NCI-H1105 (cell line): ENCODE data around the gene ZNF580.

Experiments used
- DNase-seq: peaks from one replicate; lab custom pipeline; 2025; lab: John Stamatoyannopoulos, UW

ZNF580 gene

DNA sequence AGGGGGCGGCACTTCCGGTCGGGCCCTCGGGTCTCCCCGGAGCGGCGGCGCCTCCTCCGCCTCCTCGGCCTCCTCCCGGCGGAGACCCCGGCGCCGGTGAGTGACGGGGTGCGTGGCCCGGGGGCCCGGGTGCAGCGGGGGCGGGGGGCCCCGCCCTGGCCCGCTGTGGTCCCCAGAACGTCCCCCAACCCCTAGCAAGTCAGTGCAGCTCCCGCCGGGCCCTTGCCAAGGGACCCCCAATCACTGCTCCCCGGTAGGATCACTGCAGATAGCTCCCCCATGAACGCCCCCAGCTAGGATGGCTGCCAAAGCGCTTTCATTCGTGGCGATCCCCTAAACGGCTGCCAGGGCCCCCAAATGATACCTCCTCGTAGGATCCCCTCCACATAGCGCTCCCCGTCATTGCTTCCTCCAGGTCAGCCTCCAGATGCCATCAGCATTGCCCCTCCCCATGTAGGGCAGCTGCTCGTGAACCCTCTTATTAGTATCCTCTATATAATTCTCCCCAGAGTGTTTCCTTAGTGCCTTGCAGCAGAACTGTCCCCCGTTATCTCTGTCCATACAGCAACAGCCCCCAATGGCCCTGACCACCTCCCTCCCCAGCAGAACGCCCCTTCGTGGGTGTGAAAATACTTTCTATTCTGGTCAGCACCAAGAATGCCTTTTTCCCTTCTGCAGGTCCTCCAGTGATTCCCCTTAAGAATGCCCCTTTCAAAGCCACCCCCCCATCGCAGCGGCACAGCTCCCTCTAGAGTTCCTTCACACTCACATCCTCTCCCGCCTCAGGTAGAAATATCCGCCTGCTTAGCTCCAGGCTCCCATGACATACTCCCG, 34.9 kb upstream of the ZNF580 start, which contains the start of gene ZNF865:
Gene ZNF865, plus strand, starts transcription at position 11 of the 834 bp plus-strand sequence. CDS start 7,972 bp downstream, outside the sequence.
- DNase-seq, result peak; percentile 42

GRCh38 chr19:55606471-55606787, 34.4 kb upstream of the ZNF580 start:
- DNase-seq, result no peak

- DNase-seq, result no peak
Observed at GRCh38 chr19:55606817-55607216, 34.0 kb upstream of the ZNF580 start.

DNA sequence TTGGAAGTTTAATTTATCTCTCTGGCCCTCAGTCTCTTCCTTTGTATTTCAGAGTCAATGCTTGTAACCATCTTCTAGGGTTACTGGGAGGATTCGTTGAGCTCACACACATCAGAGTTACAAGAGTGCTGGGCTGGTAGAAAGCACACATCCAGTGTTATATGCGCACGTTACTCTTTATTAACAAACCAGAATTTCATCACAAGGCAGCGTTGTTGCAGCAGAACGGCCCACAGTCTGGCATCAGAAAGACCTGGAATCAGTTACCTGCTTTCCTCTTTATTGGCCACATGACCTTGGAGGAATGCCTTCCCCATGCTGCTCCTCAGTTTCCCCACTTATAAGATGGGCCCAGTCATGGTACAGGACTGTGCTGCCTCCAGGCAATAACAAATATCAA, 31.5 kb upstream of the ZNF580 start:
- no peak for DNase-seq

DNA sequence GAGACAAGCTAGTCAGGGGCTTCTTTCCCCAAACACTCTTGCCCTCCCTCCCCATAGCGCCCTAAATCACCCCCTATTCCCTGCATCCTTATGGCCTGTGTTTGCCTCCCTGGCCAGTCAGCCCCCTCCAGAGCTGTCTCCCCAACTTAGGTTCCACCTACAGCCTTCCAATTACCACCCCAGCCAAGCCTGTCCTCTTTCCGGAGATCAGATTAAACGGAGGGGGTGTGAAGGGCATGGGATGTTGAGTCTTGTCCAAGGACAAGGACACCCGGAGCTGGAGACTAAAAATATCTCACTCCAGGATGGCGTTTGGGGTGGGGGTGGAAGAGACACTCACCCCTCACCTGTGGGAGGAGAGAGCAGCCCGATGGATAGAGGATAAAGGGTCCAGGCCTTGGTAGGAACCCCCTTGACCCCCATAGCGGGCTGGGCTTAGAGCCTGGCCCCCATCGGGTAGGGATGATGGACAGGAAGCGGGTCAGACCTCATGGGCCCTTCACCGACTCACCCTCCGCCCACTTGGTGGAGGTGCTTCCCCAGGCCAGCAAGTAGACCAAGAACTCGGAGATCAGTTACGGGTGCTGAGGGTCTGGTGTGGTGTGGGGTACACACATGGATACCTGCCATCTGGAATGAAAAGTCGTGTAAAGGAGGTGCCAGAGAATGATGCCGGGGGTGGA, 29.4 kb upstream of the ZNF580 start:
- DNase-seq, result no peak

DNA sequence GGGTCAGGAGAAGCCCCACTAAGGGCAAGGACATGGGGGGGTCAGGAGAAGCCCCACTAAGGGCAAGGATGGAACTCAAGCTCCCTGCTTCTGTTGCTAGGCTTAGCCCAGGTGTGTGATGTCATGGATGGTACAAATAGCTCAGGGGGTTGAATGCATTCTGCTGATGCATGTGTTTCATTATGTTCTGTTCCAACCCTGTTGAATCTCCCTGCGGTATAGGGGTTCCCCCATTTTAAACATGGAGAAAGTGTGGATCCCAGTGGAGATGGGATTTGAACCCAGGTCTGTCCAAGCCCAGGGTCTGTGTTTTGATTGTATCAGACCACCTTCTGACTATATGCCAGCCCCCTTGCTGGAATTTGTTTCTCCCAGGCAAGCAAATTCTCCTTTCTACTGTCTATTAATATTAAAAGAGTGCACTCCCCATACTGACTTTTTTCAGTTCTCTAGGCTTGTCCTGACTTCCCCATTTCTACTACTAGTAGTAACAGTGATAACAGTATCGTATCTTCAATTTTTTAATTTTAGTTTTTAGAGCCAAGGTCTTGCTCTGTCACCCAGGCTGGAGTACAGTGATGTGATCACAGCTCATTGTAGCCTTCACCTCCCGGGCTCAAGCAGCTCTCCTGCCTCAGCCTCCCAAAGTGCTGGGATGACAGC, 28.7 kb upstream of the ZNF580 start:
- DNase-seq, result no peak

- DNase-seq, result no peak
Observed at GRCh38 chr19:55613396-55613795, 27.4 kb upstream of the ZNF580 start.

GRCh38 chr19:55613930-55614710, 26.7 kb upstream of the ZNF580 start:
- DNase-seq, result no peak

- DNase-seq, result no peak
Observed at GRCh38 chr19:55614711-55615542, 25.9 kb upstream of the ZNF580 start.

- DNase-seq, result no peak
Observed at GRCh38 chr19:55615543-55616394, 25.0 kb upstream of the ZNF580 start.

DNA sequence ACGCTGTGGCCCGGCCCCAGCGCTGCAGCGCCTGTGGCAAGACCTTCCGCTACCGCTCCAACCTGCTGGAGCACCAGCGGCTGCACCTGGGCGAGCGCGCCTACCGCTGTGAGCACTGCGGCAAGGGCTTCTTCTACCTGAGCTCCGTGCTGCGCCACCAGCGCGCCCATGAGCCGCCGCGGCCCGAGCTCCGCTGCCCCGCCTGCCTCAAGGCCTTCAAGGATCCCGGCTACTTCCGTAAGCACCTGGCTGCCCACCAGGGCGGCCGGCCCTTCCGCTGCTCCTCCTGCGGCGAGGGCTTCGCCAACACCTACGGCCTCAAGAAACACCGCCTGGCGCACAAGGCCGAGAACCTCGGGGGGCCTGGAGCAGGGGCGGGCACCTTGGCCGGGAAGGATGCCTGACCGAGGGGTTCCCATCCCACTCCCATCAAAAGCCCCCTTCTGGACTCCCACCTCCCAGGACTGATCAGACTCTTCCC, 24.4 kb upstream of the ZNF580 start:
- DNase-seq, result no peak

- no peak for DNase-seq
Observed at GRCh38 chr19:55617426-55617825, 23.4 kb upstream of the ZNF580 start.

DNA sequence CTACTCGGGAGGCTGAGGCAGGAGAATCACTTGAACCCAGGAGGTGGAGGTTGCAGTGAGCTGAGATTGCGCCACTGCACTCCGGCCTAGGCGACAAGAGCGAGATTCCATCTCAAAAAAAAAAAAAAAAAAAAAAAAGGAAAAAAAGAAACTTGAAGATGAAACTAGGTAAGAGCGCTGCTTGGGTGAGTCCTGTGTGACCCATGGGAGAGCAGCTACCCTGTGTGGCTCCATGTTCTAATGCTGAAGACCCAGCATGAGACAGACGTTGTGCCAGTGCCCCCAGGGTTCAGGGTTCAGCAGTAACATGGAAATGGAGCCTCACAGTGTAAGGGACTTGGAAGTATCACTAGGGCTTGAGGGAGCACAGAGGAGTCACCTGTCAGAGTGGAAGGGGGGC, 22.4 kb upstream of the ZNF580 start:
- DNase-seq, result no peak

- DNase-seq, result no peak
Observed at GRCh38 chr19:55619286-55619685, 21.5 kb upstream of the ZNF580 start.

GRCh38 chr19:55620410-55621204, 20.2 kb upstream of the ZNF580 start:
- DNase-seq, result no peak

DNA sequence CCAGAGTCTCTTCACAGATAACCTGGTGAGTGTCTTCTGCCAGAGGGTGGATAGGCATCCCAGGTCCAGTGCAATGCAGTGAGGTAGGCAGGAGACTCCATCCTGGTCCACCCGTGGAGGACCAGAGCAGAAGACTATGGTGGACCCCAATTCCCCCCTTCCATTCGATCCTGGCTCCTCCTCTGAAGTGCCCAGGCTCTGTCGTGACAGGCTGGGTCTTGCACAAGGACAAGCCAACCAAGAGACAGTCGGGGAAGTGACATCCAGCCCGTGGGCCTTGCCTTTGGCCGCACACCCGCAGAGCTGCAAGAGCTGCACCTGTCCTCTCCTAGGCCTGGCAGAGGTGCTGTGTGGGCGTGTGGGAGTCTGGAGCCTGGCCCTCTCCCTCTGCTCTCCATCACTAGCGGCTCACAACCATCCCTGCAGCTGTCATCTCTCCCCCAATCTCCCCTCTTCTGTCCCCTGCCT, 19.6 kb upstream of the ZNF580 start:
- DNase-seq, result no peak

DNA sequence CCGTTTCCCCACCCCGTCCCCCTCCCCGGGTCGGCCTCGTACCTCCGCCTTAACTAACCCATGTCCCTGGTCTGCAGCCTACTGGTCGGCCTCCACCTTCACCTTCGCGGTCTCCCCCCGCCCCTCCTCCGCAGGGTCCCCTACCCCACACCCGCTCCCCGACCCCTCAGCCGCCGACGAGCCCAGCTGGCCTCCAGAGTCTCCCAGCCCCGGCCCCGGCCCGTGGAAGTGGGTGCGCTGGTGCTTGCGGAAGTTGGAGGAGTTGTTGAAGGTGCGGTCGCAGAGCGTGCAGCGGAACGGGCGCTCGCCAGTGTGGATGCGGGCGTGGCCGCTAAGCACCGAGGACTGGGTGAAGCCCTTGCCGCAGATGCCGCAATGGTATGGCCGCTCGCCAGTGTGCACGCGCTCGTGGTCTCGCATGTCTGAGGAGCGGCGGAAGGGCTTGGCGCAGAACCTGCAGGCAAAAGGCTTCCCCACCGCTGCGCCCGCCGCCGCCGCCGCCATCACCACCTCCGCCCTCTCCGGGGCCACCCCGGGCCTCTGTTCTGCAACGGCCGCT, 19.1 kb upstream of the ZNF580 start:
- DNase-seq, result no peak

DNA sequence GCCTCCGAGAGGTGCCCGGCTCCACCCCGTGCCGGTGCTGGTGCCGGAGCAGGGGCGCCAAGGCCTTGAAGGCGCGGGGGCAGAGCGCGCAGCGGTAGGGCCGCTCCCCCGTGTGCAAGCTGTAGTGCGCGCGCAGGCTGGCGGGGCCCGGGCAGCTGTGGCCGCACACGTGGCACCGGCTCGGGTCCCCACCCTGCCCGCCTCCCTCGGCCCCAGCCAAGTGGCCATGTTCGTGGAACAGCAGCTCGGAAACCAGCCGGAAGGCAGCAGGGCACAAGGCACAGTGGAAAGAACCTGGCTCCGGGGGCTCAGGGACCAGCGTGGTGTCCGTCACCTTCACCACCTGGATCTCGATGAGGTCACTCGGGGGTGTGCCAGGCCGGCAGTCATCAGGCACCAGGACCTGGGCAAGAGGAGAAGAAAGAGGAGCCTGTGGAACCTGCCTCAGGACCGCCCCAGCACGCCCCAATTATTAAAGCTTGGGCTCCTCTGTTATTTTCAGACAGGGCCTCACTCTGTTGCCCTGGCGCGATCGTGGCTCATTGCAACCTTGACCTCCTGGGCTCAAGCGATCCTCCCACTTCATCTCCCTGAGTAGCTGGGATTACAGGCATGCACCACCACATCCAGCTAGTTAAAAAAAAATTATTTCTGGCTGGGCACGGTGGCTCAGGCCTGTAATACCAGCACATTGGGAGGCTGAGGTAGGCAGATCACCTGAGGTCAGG, 18.4 kb upstream of the ZNF580 start:
- no peak for DNase-seq
